ENCODE measurements around the gene EYA2. TPM values are rescaled to one million over a fixed set of nuclear protein-coding genes. Genes with fewer than 3 reads are reported as not detected.

Gene EYA2
- total and polyA plus RNA-seq, 2 donors from 2014 or later, result 2.6 to 7.9 TPM

DNA sequence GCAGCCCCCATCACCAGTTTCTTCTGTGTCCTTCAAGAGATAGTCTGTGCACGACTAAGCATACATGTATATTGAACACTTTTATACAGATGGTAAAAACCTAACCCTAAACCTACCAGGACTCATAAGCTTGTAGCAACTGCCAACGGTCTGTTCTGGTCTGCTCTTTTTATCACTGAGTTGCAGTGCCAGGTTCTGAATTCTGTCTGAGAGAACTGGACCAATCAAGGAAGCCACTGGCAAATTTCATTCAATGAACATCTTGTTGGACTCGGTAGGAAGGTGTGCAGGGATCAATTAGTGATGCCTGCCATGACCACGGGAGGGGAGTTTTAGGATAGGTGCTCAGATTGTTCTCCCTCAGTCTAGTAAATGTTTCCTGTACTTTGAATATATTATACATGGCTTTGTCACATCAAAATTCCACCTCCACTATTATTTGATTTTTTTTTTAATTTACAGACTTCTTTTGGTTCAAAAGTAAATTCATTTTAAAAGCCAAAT lies 146.8 kb downstream of the EYA2 start:
- no peaks in the 10 kb centered on the region for H3K9me3 ChIP-seq (ENCODE audit: control insufficient read depth in 2 of 3, insufficient read depth in 1 of 3, low read length in 3 of 3)
- H3K27me3 ChIP-seq (ENCODE audit: control insufficient read depth, insufficient read depth, low read length), result no peaks in the 10 kb centered on the region
- FAIRE-seq (no peak), DNase-seq (no peak)
- H3K27ac ChIP-seq (ENCODE audit: low read depth in 2 of 2, low read length in 2 of 2), result no peak overlapping the region
- H3K9ac ChIP-seq (ENCODE audit: low read length in 3 of 3), result no peak overlapping the region
- H3K4me3 ChIP-seq (ENCODE audit: low read length in 3 of 3), result no peak overlapping the region
- no peaks in the 10 kb centered on the region for H3K36me3 ChIP-seq (ENCODE audit: control insufficient read depth in 2 of 3, insufficient read depth in 3 of 3, low read length in 3 of 3)
- TF ChIP-seq CTCF (IDR thresholded peaks at IDR 0.05; ENCODE audit: borderline replicate concordance, extremely low read depth, insufficient read depth), result no peak
- H3K4me1 ChIP-seq (ENCODE audit: control insufficient read depth in 2 of 3, insufficient read depth in 2 of 3, low read depth in 1 of 3, low read length in 3 of 3), result no peaks in the 10 kb centered on the region
- intact Hi-C loops (cut with DNase I), result no loop called here

- no peak overlapping the region for H3K4me3 ChIP-seq (ENCODE audit: low read length in 3 of 3)
- no peaks in the 10 kb centered on the region for H3K36me3 ChIP-seq (ENCODE audit: control insufficient read depth in 2 of 3, insufficient read depth in 3 of 3, low read length in 3 of 3)
- intact Hi-C loops (cut with DNase I), result no loop called here
- TF ChIP-seq CTCF (IDR thresholded peaks at IDR 0.05; ENCODE audit: borderline replicate concordance, extremely low read depth, insufficient read depth), result no peak
- no peak overlapping the region for H3K9ac ChIP-seq (ENCODE audit: low read length in 3 of 3)
- H3K4me1 ChIP-seq (ENCODE audit: control insufficient read depth in 2 of 3, insufficient read depth in 2 of 3, low read depth in 1 of 3, low read length in 3 of 3), result no peaks in the 10 kb centered on the region
- no peak overlapping the region for H3K27ac ChIP-seq (ENCODE audit: low read depth in 2 of 2, low read length in 2 of 2)
- H3K9me3 ChIP-seq (ENCODE audit: control insufficient read depth in 2 of 3, insufficient read depth in 1 of 3, low read length in 3 of 3), result no peaks in the 10 kb centered on the region
- no peaks in the 10 kb centered on the region for H3K27me3 ChIP-seq (ENCODE audit: control insufficient read depth, insufficient read depth, low read length)
- DNase-seq (no peak), FAIRE-seq (no peak)
These were observed 147.8 kb downstream of the EYA2 start for GRCh38 chr20:47042464-47042863.

DNA sequence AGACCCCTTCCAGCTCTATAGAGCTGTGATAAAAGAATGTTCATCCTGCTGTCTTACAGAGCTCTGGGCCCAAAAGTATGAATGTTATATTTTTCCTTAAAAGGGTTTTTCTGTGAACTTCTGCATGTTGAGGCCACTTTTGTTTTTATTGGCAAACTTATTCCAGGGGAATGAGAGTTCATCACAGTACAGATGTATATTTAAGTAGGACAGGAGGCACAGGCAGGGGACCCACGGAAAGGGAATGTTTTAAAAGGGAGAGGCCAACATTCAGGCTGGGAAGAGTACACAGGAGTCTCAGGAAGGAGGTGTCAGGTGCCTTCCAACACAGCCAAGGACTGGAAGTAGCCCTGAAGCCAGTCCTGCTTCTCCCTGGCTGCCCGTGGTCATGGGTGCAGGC lies 148.4 kb downstream of the EYA2 start:
- intact Hi-C loops (cut with DNase I), result no loop called here
- Histone ChIP-seq H3K27me3 (ENCODE audit: control insufficient read depth, insufficient read depth, low read length) (no peaks in the 10 kb centered on the region), H3K4me3 (ENCODE audit: low read length in 3 of 3) (no peak overlapping the region), H3K9ac (ENCODE audit: low read length in 3 of 3) (no peak overlapping the region), H3K4me1 (ENCODE audit: control insufficient read depth in 2 of 3, insufficient read depth in 2 of 3, low read depth in 1 of 3, low read length in 3 of 3) (no peaks in the 10 kb centered on the region), H3K36me3 (ENCODE audit: control insufficient read depth in 2 of 3, insufficient read depth in 3 of 3, low read length in 3 of 3) (no peaks in the 10 kb centered on the region), H3K27ac (ENCODE audit: low read depth in 2 of 2, low read length in 2 of 2) (no peak overlapping the region), H3K9me3 (ENCODE audit: control insufficient read depth in 2 of 3, insufficient read depth in 1 of 3, low read length in 3 of 3) (no peaks in the 10 kb centered on the region)
- TF ChIP-seq CTCF (IDR thresholded peaks at IDR 0.05; ENCODE audit: borderline replicate concordance, extremely low read depth, insufficient read depth), result no peak
- DNase-seq (peak in 1 of 5 donors; percentile 67), FAIRE-seq (no peak)

DNA sequence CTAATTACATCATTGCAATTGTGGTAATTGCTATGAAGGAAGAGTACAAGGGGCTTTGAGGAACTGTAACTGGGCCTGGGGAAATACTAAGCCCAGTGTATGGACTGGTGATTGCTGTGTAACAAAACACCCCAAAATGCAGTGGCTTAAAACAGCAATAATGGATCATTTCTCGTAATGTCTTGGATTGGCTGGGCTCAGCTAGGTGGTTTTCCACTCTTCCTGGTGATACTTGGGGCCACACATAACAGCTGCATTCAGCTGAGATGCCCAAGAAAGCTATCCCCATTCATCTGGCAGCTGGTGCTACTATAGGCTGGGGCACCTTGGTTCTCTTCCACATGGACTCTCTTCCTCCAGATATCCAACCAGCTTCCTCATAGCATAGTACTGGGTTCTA lies 150.3 kb downstream of the EYA2 start:
- Histone ChIP-seq H3K36me3 (ENCODE audit: control insufficient read depth in 2 of 3, insufficient read depth in 3 of 3, low read length in 3 of 3) (no peaks in the 10 kb centered on the region), H3K4me3 (ENCODE audit: low read length in 3 of 3) (no peak overlapping the region), H3K27me3 (ENCODE audit: control insufficient read depth, insufficient read depth, low read length) (no peaks in the 10 kb centered on the region), H3K27ac (ENCODE audit: low read depth in 2 of 2, low read length in 2 of 2) (no peak overlapping the region), H3K4me1 (ENCODE audit: control insufficient read depth in 2 of 3, insufficient read depth in 2 of 3, low read depth in 1 of 3, low read length in 3 of 3) (no peaks in the 10 kb centered on the region), H3K9ac (ENCODE audit: low read length in 3 of 3) (no peak overlapping the region), H3K9me3 (ENCODE audit: control insufficient read depth in 2 of 3, insufficient read depth in 1 of 3, low read length in 3 of 3) (no peaks in the 10 kb centered on the region)
- DNase-seq, result no peak
- TF ChIP-seq CTCF (IDR thresholded peaks at IDR 0.05; ENCODE audit: borderline replicate concordance, extremely low read depth, insufficient read depth), result no peak
- no peak for FAIRE-seq
- intact Hi-C loops (cut with DNase I), result no loop called here

Measured in kidney (tissue), 14 donors.